NCI-H446 treated with DMSO at 0.1 percent for 48 hours (cell line): Measurements from ENCODE around the gene POLR3E.
"Not testable (repeated sequence)": the region's sequence is repeated elsewhere in the genome, so short reads cannot be mapped to it uniquely, and the experiment has no call there.

Experiments used
- DNase-seq: peaks from one replicate; lab custom pipeline; 2025; lab: John Stamatoyannopoulos, UW

POLR3E gene

GRCh38 chr16:22292320-22292719 is 4.9 kb upstream of the POLR3E start:
- DNase-seq = no peak

GRCh38 chr16:22293137-22294106 is 3.8 kb upstream of the POLR3E start:
- DNase-seq = no peak

- no peak for DNase-seq
These were observed 740 bp upstream of the POLR3E start for GRCh38 chr16:22296225-22297113.

- peak; percentile 87 for DNase-seq
These were observed 893 bp downstream of the POLR3E start for GRCh38 chr16:22297871-22298733.

GRCh38 chr16:22299036-22299435 is 1.8 kb downstream of the POLR3E start:
- DNase-seq = no peak

- DNase-seq = no peak
These were observed 3.3 kb downstream of the POLR3E start for GRCh38 chr16:22300427-22301071.

GRCh38 chr16:22301423-22301822 is 4.2 kb downstream of the POLR3E start:
- DNase-seq = not testable (repeated sequence)

- no peak for DNase-seq
These were observed 5.7 kb downstream of the POLR3E start for GRCh38 chr16:22302776-22303363.

GRCh38 chr16:22304411-22304810 is 7.2 kb downstream of the POLR3E start:
- DNase-seq = no peak

- DNase-seq = no peak
These were observed 9.6 kb downstream of the POLR3E start for GRCh38 chr16:22306788-22307187.

GRCh38 chr16:22307838-22308237 is 10.6 kb downstream of the POLR3E start:
- no peak for DNase-seq

GRCh38 chr16:22308824-22309520 is 11.8 kb downstream of the POLR3E start:
- no peak for DNase-seq

- no peak for DNase-seq
These were observed 14.3 kb downstream of the POLR3E start for GRCh38 chr16:22311520-22311919.

- no peak for DNase-seq
These were observed 15.9 kb downstream of the POLR3E start for GRCh38 chr16:22312897-22313781.

- no peak for DNase-seq
These were observed 16.8 kb downstream of the POLR3E start for GRCh38 chr16:22313876-22314470.

- no peak for DNase-seq
These were observed 17.7 kb downstream of the POLR3E start for GRCh38 chr16:22314661-22315626.

- no peak for DNase-seq
These were observed 18.8 kb downstream of the POLR3E start for GRCh38 chr16:22315979-22316378.

GRCh38 chr16:22316411-22316811 is 19.2 kb downstream of the POLR3E start:
- DNase-seq = no peak
